MM.1S (cell line): ENCODE data around the gene PPP1R3G.

Experiments
- DNase-seq: peaks from one replicate; pipeline ENCODE4 v3.0.0-alpha.2; 2015
- H2AFZ ChIP-seq: fragments of 300-600 bp; sonication (generic); 2 replicates; pipeline ENCODE4 v1.6.0; 2016; ENCODE audit warnings: antibody characterized with exemption, low read length
- H3F3A ChIP-seq: fragments of 300-600 bp; sonication (generic); 2 replicates; pipeline ENCODE4 v1.6.1; 2016; ENCODE audit warnings: mild to moderate bottlenecking, antibody characterized with exemption, low read length, moderate library complexity, mixed read lengths; ENCODE audit not compliant: insufficient read depth
- H3K27ac ChIP-seq: fragments of 300-600 bp; sonication (generic); 2 replicates; pipeline ENCODE4 v1.5.1; 2016; ENCODE audit warnings: mild to moderate bottlenecking, low read length
- H3K27me3 ChIP-seq: fragments of 300-600 bp; sonication (generic); replicated peaks from 2 replicates; pipeline ENCODE4 v1.6.0; 2016; ENCODE audit warnings: low read length; ENCODE audit not compliant: insufficient read depth
- H3K36me3 ChIP-seq: fragments of 300-600 bp; sonication (generic); replicated peaks from 2 replicates; pipeline ENCODE4 v1.6.1; 2016; ENCODE audit warnings: mild to moderate bottlenecking, low read length, mixed read lengths; ENCODE audit not compliant: insufficient read depth
- H3K4me1 ChIP-seq: fragments of 300-600 bp; sonication (generic); 2 replicates; pipeline ENCODE4 v1.6.1; 2016; ENCODE audit warnings: low read length, mixed read lengths
- H3K4me2 ChIP-seq: fragments of 300-600 bp; sonication (generic); 2 replicates; pipeline ENCODE4 v1.6.0; 2016; ENCODE audit warnings: low read depth, low read length
- H3K4me3 ChIP-seq: fragments of 300-600 bp; sonication (generic); 2 replicates; pipeline ENCODE4 v1.5.1; 2016; ENCODE audit warnings: low read length, mixed read lengths
- H3K79me2 ChIP-seq: fragments of 300-600 bp; sonication (generic); 2 replicates; pipeline ENCODE4 v1.6.1; 2016; ENCODE audit warnings: mixed run types, low read length, mixed read lengths
- H3K9ac ChIP-seq: fragments of 300-600 bp; sonication (generic); 2 replicates; pipeline ENCODE4 v1.6.1; 2016; ENCODE audit warnings: low read length, mixed read lengths
- H3K9me2 ChIP-seq: fragments of 300-600 bp; sonication (generic); replicated peaks from 2 replicates; pipeline ENCODE4 v1.6.1; 2016; ENCODE audit warnings: mild to moderate bottlenecking, low read length, mixed read lengths; ENCODE audit not compliant: insufficient read depth
- H3K9me3 ChIP-seq: fragments of 300-600 bp; sonication (generic); replicated peaks from 2 replicates; pipeline ENCODE4 v1.6.1; 2016; ENCODE audit warnings: mild to moderate bottlenecking, low read length, mixed read lengths; ENCODE audit not compliant: insufficient read depth
- H4K20me1 ChIP-seq: fragments of 300-600 bp; sonication (generic); 2 replicates; pipeline ENCODE4 v1.6.1; 2016; ENCODE audit warnings: mild to moderate bottlenecking, low read length, moderate library complexity, mixed read lengths; ENCODE audit not compliant: insufficient read depth
- EZH2 ChIP-seq: fragments of 300-600 bp; sonication (generic); optimal IDR thresholded peaks from 2 replicates; pipeline ENCODE3; 2017; ENCODE audit warnings: low read depth, mild to moderate bottlenecking, antibody characterized with exemption, low read length, mixed read lengths
- EZH2phosphoT487 ChIP-seq: fragments of 300-600 bp; sonication (generic); IDR thresholded peaks from 2 replicates; pipeline ENCODE4 v1.6.1; 2018; ENCODE audit warnings: antibody characterized with exemption, low read length
- TF ChIP-seq, protein P1 (sequence below): fragments of 300-600 bp; sonication (generic); IDR thresholded peaks from 2 replicates; pipeline ENCODE4 v1.5.1; 2016; ENCODE audit warnings: antibody characterized with exemption, low read length, mixed read lengths

Gene PPP1R3G

GRCh38 chr6:5121479-5121878, 36.3 kb downstream of the PPP1R3G start:
- Histone ChIP-seq H3K4me1 (no peaks in the 10 kb centered on the region), H2AFZ (no peak overlapping the region), H3K4me2 (no peak overlapping the region), H3K36me3 (no peaks in the 10 kb centered on the region), H3K79me2 (no peaks in the 10 kb centered on the region), H3K9ac (no peak overlapping the region), H3K27me3 (no peaks in the 10 kb centered on the region), H4K20me1 (no peaks in the 10 kb centered on the region), H3F3A (no peaks in the 10 kb centered on the region), H3K27ac (no peak overlapping the region), H3K9me3 (no peaks in the 10 kb centered on the region), H3K4me3 (no peak overlapping the region), H3K9me2 (no peaks in the 10 kb centered on the region)
- DNase-seq, result no peak
- TF ChIP-seq EZH2phosphoT487 (no peak), EZH2 (no peak)
- TF ChIP-seq, protein P1, sequence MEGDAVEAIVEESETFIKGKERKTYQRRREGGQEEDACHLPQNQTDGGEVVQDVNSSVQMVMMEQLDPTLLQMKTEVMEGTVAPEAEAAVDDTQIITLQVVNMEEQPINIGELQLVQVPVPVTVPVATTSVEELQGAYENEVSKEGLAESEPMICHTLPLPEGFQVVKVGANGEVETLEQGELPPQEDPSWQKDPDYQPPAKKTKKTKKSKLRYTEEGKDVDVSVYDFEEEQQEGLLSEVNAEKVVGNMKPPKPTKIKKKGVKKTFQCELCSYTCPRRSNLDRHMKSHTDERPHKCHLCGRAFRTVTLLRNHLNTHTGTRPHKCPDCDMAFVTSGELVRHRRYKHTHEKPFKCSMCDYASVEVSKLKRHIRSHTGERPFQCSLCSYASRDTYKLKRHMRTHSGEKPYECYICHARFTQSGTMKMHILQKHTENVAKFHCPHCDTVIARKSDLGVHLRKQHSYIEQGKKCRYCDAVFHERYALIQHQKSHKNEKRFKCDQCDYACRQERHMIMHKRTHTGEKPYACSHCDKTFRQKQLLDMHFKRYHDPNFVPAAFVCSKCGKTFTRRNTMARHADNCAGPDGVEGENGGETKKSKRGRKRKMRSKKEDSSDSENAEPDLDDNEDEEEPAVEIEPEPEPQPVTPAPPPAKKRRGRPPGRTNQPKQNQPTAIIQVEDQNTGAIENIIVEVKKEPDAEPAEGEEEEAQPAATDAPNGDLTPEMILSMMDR, result no peak

- no peaks in the 10 kb centered on the region for H3K9me2 ChIP-seq
- no peaks in the 10 kb centered on the region for H3K4me1 ChIP-seq
- H3K27ac ChIP-seq, result no peak overlapping the region
- no peak for TF ChIP-seq EZH2phosphoT487
- TF ChIP-seq, protein P1, result no peak
- TF ChIP-seq EZH2, result no peak
- H3K36me3 ChIP-seq, result no peaks in the 10 kb centered on the region
- no peak overlapping the region for H3K4me3 ChIP-seq
- no peaks in the 10 kb centered on the region for H3K9me3 ChIP-seq
- no peak overlapping the region for H3K4me2 ChIP-seq
- no peak overlapping the region for H2AFZ ChIP-seq
- DNase-seq, result no peak
- no peak overlapping the region for H3K9ac ChIP-seq
- no peaks in the 10 kb centered on the region for H4K20me1 ChIP-seq
- H3K27me3 ChIP-seq, result no peaks in the 10 kb centered on the region
- H3F3A ChIP-seq, result no peaks in the 10 kb centered on the region
- H3K79me2 ChIP-seq, result no peaks in the 10 kb centered on the region
Measured at GRCh38 chr6:5121956-5122355, 36.8 kb downstream of the PPP1R3G start.

DNA sequence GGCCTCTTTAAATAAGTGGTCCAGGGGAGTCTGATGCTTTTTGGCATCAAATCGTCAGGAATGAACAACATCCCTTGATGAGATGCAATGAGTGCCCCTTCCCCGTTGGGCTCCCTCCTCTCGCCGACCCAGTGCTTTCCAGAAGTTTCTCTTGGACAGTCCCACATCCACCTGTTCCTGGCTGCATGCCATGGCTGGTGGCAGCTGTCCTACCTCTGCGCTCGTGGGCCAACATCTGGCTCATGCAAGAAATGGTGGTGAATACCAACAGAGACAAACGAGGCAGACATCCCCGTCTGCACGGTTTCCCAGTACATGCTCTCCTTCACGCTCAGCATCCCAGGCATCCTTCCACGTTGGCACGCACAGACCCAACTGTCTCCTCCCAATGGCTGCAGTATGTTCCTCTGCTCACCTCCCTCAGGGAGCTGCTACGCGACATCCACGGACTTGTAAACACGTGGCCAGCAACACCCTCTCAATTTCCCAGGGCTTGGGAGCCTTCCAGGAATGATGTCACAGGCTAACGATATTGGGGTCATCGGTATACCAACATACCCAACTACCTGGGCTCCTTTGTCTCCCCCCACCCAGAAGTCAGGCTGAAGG, 37.5 kb downstream of the PPP1R3G start:
- no peak overlapping the region for H2AFZ ChIP-seq
- no peak overlapping the region for H3K4me2 ChIP-seq
- TF ChIP-seq EZH2, result no peak
- TF ChIP-seq, protein P1, result no peak
- no peak for TF ChIP-seq EZH2phosphoT487
- no peaks in the 10 kb centered on the region for H3K79me2 ChIP-seq
- no peak for DNase-seq
- H3K9me2 ChIP-seq, result no peaks in the 10 kb centered on the region
- H3K36me3 ChIP-seq, result no peaks in the 10 kb centered on the region
- H3K9me3 ChIP-seq, result no peaks in the 10 kb centered on the region
- H3K4me3 ChIP-seq, result no peak overlapping the region
- H4K20me1 ChIP-seq, result no peaks in the 10 kb centered on the region
- no peaks in the 10 kb centered on the region for H3K27me3 ChIP-seq
- no peak overlapping the region for H3K27ac ChIP-seq
- H3F3A ChIP-seq, result no peaks in the 10 kb centered on the region
- no peak overlapping the region for H3K9ac ChIP-seq
- no peaks in the 10 kb centered on the region for H3K4me1 ChIP-seq
